ENCODE data around the gene SCN4A. TPM values are rescaled to one million over a fixed set of nuclear protein-coding genes. Genes with fewer than 3 reads are reported as not detected.
"Not testable (repeated sequence)": the region's sequence is repeated elsewhere in the genome, so short reads cannot be mapped to it uniquely, and the experiment has no call there.

Gene SCN4A
- total RNA-seq, 2 experiments from 2014 or later = 0.33 to 0.75 TPM

GRCh38 chr17:64007838-64008282 is 35.1 kb upstream of the SCN4A start:
- Mint-ChIP-seq H3K27ac (peak overlapping the region; percentile 45), H3K36me3 (peaks cover 20% of the 10 kb centered on the region), H3K4me3 (no peak overlapping the region), H3K27me3 (no peaks in the 10 kb centered on the region), H3K4me1 (ENCODE audit: low read depth) (peaks cover 55% of the 10 kb centered on the region), H3K9me3 (no peaks in the 10 kb centered on the region)
- ChIA-PET CTCF (interaction anchor here (1.9 to 3.7 kb wide), 3 partner anchors 9 to 17 kb away, joined by 8 to 16 read pairs (median 9); no protein-coding TSS in a partner anchor), POLR2A (no interaction called here)
- DNase-seq = peak; percentile 6
- intact Hi-C loops (cut with micrococcal nuclease) = no loop called here

- Mint-ChIP-seq H3K36me3 (peaks cover 20% of the 10 kb centered on the region), H3K27ac (peak overlapping the region; percentile 45), H3K4me1 (ENCODE audit: low read depth) (peaks cover 53% of the 10 kb centered on the region)
- H3K27me3 Mint-ChIP-seq; intact Hi-C loops (cut with micrococcal nuclease); H3K4me3 Mint-ChIP-seq; H3K9me3 Mint-ChIP-seq: not testable (repeated sequence)
- POLR2A ChIA-PET = interaction anchor here (0.6 kb wide), 1 partner anchor 21 kb away, joined by 3 read pairs; no protein-coding TSS in a partner anchor
- CTCF ChIA-PET = interaction anchor here (1.4 to 3.7 kb wide), 4 partner anchors 10 to 19 kb away, joined by 3 to 16 read pairs (median 8); no protein-coding TSS in a partner anchor
- peak; percentile 6 for DNase-seq
Measured at GRCh38 chr17:64007089-64007837, 34.5 kb upstream of the SCN4A start.

- H3K4me3 Mint-ChIP-seq = no peak overlapping the region
- peak; percentile 7 for DNase-seq
- POLR2A ChIA-PET = interaction anchor here (0.6 kb wide), 1 partner anchor 20 kb away, joined by 3 read pairs; no protein-coding TSS in a partner anchor
- peaks cover 15% of the 10 kb centered on the region for H3K36me3 Mint-ChIP-seq
- CTCF ChIA-PET = interaction anchor here (1.4 to 3.7 kb wide), 4 partner anchors 10 to 19 kb away, joined by 3 to 16 read pairs (median 8); no protein-coding TSS in a partner anchor
- intact Hi-C loops (cut with micrococcal nuclease) = no loop called here
- H3K4me1 Mint-ChIP-seq (ENCODE audit: low read depth) = peaks cover 47% of the 10 kb centered on the region
- H3K27ac Mint-ChIP-seq = no peak overlapping the region
- H3K27me3 Mint-ChIP-seq = no peaks in the 10 kb centered on the region
- H3K9me3 Mint-ChIP-seq = no peaks in the 10 kb centered on the region
Measured at GRCh38 chr17:64006361-64007088, 33.8 kb upstream of the SCN4A start.

- H3K4me1 Mint-ChIP-seq (ENCODE audit: low read depth) = peaks cover 40% of the 10 kb centered on the region
- no peaks in the 10 kb centered on the region for H3K27me3 Mint-ChIP-seq
- intact Hi-C loops (cut with micrococcal nuclease) = no loop called here
- H3K4me3 Mint-ChIP-seq = no peak overlapping the region
- ChIA-PET CTCF (interaction anchor here (0.9 to 3.7 kb wide), 4 partner anchors 11 to 18 kb away, joined by 3 to 16 read pairs (median 7); no protein-coding TSS in a partner anchor), POLR2A (no interaction called here)
- no peak for DNase-seq
- H3K27ac Mint-ChIP-seq = peak overlapping the region; percentile 16
- peaks cover 11% of the 10 kb centered on the region for H3K36me3 Mint-ChIP-seq
- H3K9me3 Mint-ChIP-seq = no peaks in the 10 kb centered on the region
Measured at GRCh38 chr17:64005734-64006167, 33.0 kb upstream of the SCN4A start.

GRCh38 chr17:64004903-64005733 is 32.4 kb upstream of the SCN4A start:
- POLR2A ChIA-PET = no interaction called here
- intact Hi-C loops (cut with micrococcal nuclease) = no loop called here
- CTCF ChIA-PET = interaction anchor here (0.8 to 3.7 kb wide), 5 partner anchors 11 to 128 kb away, joined by 3 to 16 read pairs (median 5); no protein-coding TSS in a partner anchor
- Mint-ChIP-seq H3K4me1 (ENCODE audit: low read depth) (peaks cover 35% of the 10 kb centered on the region), H3K36me3 (peaks cover 9% of the 10 kb centered on the region), H3K4me3 (no peak overlapping the region), H3K27ac (peak overlapping the region; percentile 16), H3K9me3 (no peaks in the 10 kb centered on the region), H3K27me3 (no peaks in the 10 kb centered on the region)
- DNase-seq = peak; percentile 7

GRCh38 chr17:64004218-64004770 is 31.6 kb upstream of the SCN4A start:
- peaks cover 34% of the 10 kb centered on the region for H3K4me1 Mint-ChIP-seq (ENCODE audit: low read depth)
- no peaks in the 10 kb centered on the region for H3K9me3 Mint-ChIP-seq
- peaks cover 6% of the 10 kb centered on the region for H3K36me3 Mint-ChIP-seq
- H3K27me3 Mint-ChIP-seq = peaks cover 3% of the 10 kb centered on the region
- ChIA-PET POLR2A (no interaction called here), CTCF (interaction anchor here (0.8 to 3.7 kb wide), 4 partner anchors 14 to 129 kb away, joined by 3 to 16 read pairs (median 4); no protein-coding TSS in a partner anchor)
- intact Hi-C loops (cut with micrococcal nuclease) = no loop called here
- DNase-seq = peak; percentile 5
- peak overlapping the region; percentile 23 for H3K27ac Mint-ChIP-seq
- H3K4me3 Mint-ChIP-seq = no peak overlapping the region

GRCh38 chr17:64003526-64004121 is 30.9 kb upstream of the SCN4A start:
- Mint-ChIP-seq H3K4me1 (ENCODE audit: low read depth) (peaks cover 33% of the 10 kb centered on the region), H3K9me3 (no peaks in the 10 kb centered on the region), H3K36me3 (peaks cover 6% of the 10 kb centered on the region), H3K27ac (peak overlapping the region; percentile 23), H3K4me3 (no peak overlapping the region), H3K27me3 (peaks cover 3% of the 10 kb centered on the region)
- DNase-seq = peak; percentile 5
- intact Hi-C loops (cut with micrococcal nuclease) = no loop called here
- ChIA-PET CTCF (interaction anchor here (1.0 kb wide), 1 partner anchor 91 kb away, joined by 4 read pairs; no protein-coding TSS in a partner anchor), POLR2A (no interaction called here)

GRCh38 chr17:64002658-64003525 is 30.2 kb upstream of the SCN4A start:
- intact Hi-C loops (cut with micrococcal nuclease) = no loop called here
- ChIA-PET POLR2A (no interaction called here), CTCF (interaction anchor here (1.0 kb wide), 1 partner anchor 90 kb away, joined by 4 read pairs; no protein-coding TSS in a partner anchor)
- DNase-seq = peak; percentile 5
- Mint-ChIP-seq H3K36me3 (peaks cover 6% of the 10 kb centered on the region), H3K27ac (no peak overlapping the region), H3K4me3 (no peak overlapping the region), H3K4me1 (ENCODE audit: low read depth) (peaks cover 28% of the 10 kb centered on the region), H3K27me3 (peaks cover 3% of the 10 kb centered on the region), H3K9me3 (no peaks in the 10 kb centered on the region)

GRCh38 chr17:64001763-64002529 is 29.2 kb upstream of the SCN4A start:
- DNase-seq = peak; percentile 9
- Mint-ChIP-seq H3K9me3 (no peaks in the 10 kb centered on the region), H3K4me3 (no peak overlapping the region), H3K4me1 (ENCODE audit: low read depth) (peaks cover 27% of the 10 kb centered on the region), H3K27me3 (peaks cover 3% of the 10 kb centered on the region), H3K27ac (no peak overlapping the region), H3K36me3 (peaks cover 6% of the 10 kb centered on the region)
- CTCF ChIA-PET = interaction anchor here (0.8 kb wide), 1 partner anchor 25 kb away, joined by 3 read pairs; no protein-coding TSS in a partner anchor
- intact Hi-C loops (cut with micrococcal nuclease) = no loop called here
- POLR2A ChIA-PET = interaction anchor here (0.7 kb wide), 1 partner anchor 18 kb away, joined by 4 read pairs; the partner anchor contains the start of gene ICAM2

All from activated CD4-positive, alpha-beta memory T cell treated with anti-CD3 and anti-CD28 coated beads for 36 hours (primary cell).